Stimulated activated CD8-positive, alpha-beta memory T cell treated with anti-CD3 and anti-CD28 coated beads, Interleukin-15, amount 100 ng/mL, for 4 hours (primary cell): ENCODE measurements around the gene NBPF1.
"Not testable (repeated sequence)": the region's sequence is repeated elsewhere in the genome, so short reads cannot be mapped to it uniquely, and the experiment has no call there.

ENCODE experiments used
- DNase-seq, 2 donors: peaks; one replicate each; pipeline ENCODE4 v3.0.0-alpha.2; 2020; ENCODE audit warnings: low read depth in 2 of 2

Gene NBPF1

GRCh38 chr1:16613185-16614147 lies at the start of gene NBPF1:
Gene NBPF1, minus strand, starts transcription at chr1:16613564.
- DNase-seq = peak; percentile 86 to 90

GRCh38 chr1:16658234-16658633 lies 44.9 kb upstream of the NBPF1 start:
- DNase-seq = not testable (repeated sequence)

GRCh38 chr1:16656981-16657683 lies 43.8 kb upstream of the NBPF1 start:
- not testable (repeated sequence) for DNase-seq

- DNase-seq = not testable (repeated sequence)
Measured at GRCh38 chr1:16656574-16656973, 43.2 kb upstream of the NBPF1 start.

GRCh38 chr1:16651560-16651959 lies 38.2 kb upstream of the NBPF1 start:
- DNase-seq = not testable (repeated sequence)

GRCh38 chr1:16649960-16650359 lies 36.6 kb upstream of the NBPF1 start:
- DNase-seq = not testable (repeated sequence)

GRCh38 chr1:16649390-16649789 lies 36.0 kb upstream of the NBPF1 start:
- DNase-seq = not testable (repeated sequence)

GRCh38 chr1:16648756-16649155 lies 35.4 kb upstream of the NBPF1 start:
- not testable (repeated sequence) for DNase-seq

- DNase-seq = not testable (repeated sequence)
Measured at GRCh38 chr1:16648250-16648649, 34.9 kb upstream of the NBPF1 start.

- DNase-seq = not testable (repeated sequence)
Measured at GRCh38 chr1:16647179-16648176, 34.1 kb upstream of the NBPF1 start.

- not testable (repeated sequence) for DNase-seq
Measured at GRCh38 chr1:16646716-16647115, 33.4 kb upstream of the NBPF1 start.

- not testable (repeated sequence) for DNase-seq
Measured at GRCh38 chr1:16646061-16646664, 32.8 kb upstream of the NBPF1 start.

- not testable (repeated sequence) for DNase-seq
Measured at GRCh38 chr1:16645271-16646060, 32.1 kb upstream of the NBPF1 start.

GRCh38 chr1:16644482-16645270 lies 31.3 kb upstream of the NBPF1 start:
- DNase-seq = peak; percentile 96 to 100

GRCh38 chr1:16644193-16644481 lies 30.8 kb upstream of the NBPF1 start:
- peak in 1 of 2 donors; percentile 31 for DNase-seq

- not testable (repeated sequence) for DNase-seq
Measured at GRCh38 chr1:16643476-16644192, 30.3 kb upstream of the NBPF1 start.

- not testable (repeated sequence) for DNase-seq
Measured at GRCh38 chr1:16643001-16643411, 29.6 kb upstream of the NBPF1 start.
